SK-N-SH treated with all-trans-retinoic acid at 6 μM for 48 hours (cell line): ENCODE measurements around the gene SPAG9.

ENCODE experiments used
- ATAC-seq: fragments of 200-7000 bp; cut with Tn5 transposase; 3 replicates; pipeline ENCODE4 v1.9.1; 2020; ENCODE audit warnings: mild to moderate bottlenecking, moderate library complexity
- ARNTL ChIP-seq: fragments of 450-650 bp; formaldehyde crosslinking; IDR thresholded peaks from 2 replicates; pipeline ENCODE4 v1.5.0; 2020; ENCODE audit warnings: low read depth, mild to moderate bottlenecking, moderate library complexity, borderline replicate concordance
- BACH2 ChIP-seq: fragments of 250-450 bp; sonication (Bioruptor Pico); IDR thresholded peaks from 2 replicates; pipeline ENCODE4 v1.9.0; 2021; ENCODE audit warnings: mild to moderate bottlenecking, borderline replicate concordance
- CSDC2 ChIP-seq: fragments of 250-450 bp; sonication (Bioruptor Pico); IDR thresholded peaks from 2 replicates; pipeline ENCODE4 v1.5.0; 2020; ENCODE audit warnings: mild to moderate bottlenecking, moderate library complexity
- CSRNP3 ChIP-seq: fragments of 250-450 bp; sonication (Bioruptor Pico); IDR thresholded peaks from 2 replicates; pipeline ENCODE4 v1.5.1; 2021; ENCODE audit warnings: mild to moderate bottlenecking, moderate library complexity
- ESRRG ChIP-seq: fragments of 250-450 bp; sonication (Bioruptor Pico); IDR thresholded peaks from 2 replicates; pipeline ENCODE4 v1.6.1; 2021; ENCODE audit warnings: mild to moderate bottlenecking
- GLIS3 ChIP-seq: fragments of 250-450 bp; sonication (Bioruptor Pico); IDR thresholded peaks from 2 replicates; pipeline ENCODE4 v1.5.0; 2020; ENCODE audit warnings: mild to moderate bottlenecking, moderate library complexity
- ISL1 ChIP-seq: fragments of 250-450 bp; sonication (Bioruptor Pico); IDR thresholded peaks from 2 replicates; pipeline ENCODE4 v2.1.2; 2022; ENCODE audit warnings: mild to moderate bottlenecking, moderate library complexity
- OSR1 ChIP-seq: fragments of 250-450 bp; sonication (Bioruptor Pico); IDR thresholded peaks from 2 replicates; pipeline ENCODE4 v1.8.0; 2022; ENCODE audit warnings: moderate library complexity, mild to moderate bottlenecking, inconsistent platforms
- POU6F1 ChIP-seq: fragments of 250-450 bp; sonication (Bioruptor Pico); IDR thresholded peaks from 2 replicates; pipeline ENCODE4 v1.8.0; 2021; ENCODE audit warnings: low read depth, mild to moderate bottlenecking, moderate library complexity, borderline replicate concordance
- PPARA ChIP-seq: fragments of 250-450 bp; sonication (Bioruptor Pico); IDR thresholded peaks from 2 replicates; pipeline ENCODE4 v1.5.0; 2020; ENCODE audit warnings: mild to moderate bottlenecking, borderline replicate concordance
- RARB ChIP-seq: fragments of 250-450 bp; sonication (Bioruptor Pico); IDR thresholded peaks from 2 replicates; pipeline ENCODE4 v1.8.0; 2021; ENCODE audit warnings: mild to moderate bottlenecking, moderate library complexity
- TCF4 ChIP-seq: fragments of 250-450 bp; sonication (Bioruptor Pico); IDR thresholded peaks from 2 replicates; pipeline ENCODE4 v1.8.0; 2021; ENCODE audit warnings: mild to moderate bottlenecking, moderate library complexity, borderline replicate concordance
- TOX ChIP-seq: fragments of 250-450 bp; sonication (Bioruptor Pico); IDR thresholded peaks from 2 replicates; pipeline ENCODE4 v1.8.0; 2021; ENCODE audit warnings: mild to moderate bottlenecking, moderate library complexity, borderline replicate concordance
- ZC3H10 ChIP-seq: fragments of 250-450 bp; sonication (Bioruptor Pico); IDR thresholded peaks from 2 replicates; pipeline ENCODE4 v1.5.1; 2021; ENCODE audit warnings: mild to moderate bottlenecking, moderate library complexity
- ZFP3 ChIP-seq: fragments of 250-450 bp; sonication (Bioruptor Pico); IDR thresholded peaks from 2 replicates; pipeline ENCODE4 v1.5.0; 2020; ENCODE audit warnings: mild to moderate bottlenecking, moderate library complexity
- ZNF565 ChIP-seq: fragments of 450-650 bp; formaldehyde crosslinking; conservative IDR thresholded peaks from 2 replicates; pipeline ENCODE4 v1.5.0; 2020; ENCODE audit warnings: low read depth, mild to moderate bottlenecking, moderate library complexity
- ZNF70 ChIP-seq: fragments of 450-650 bp; formaldehyde crosslinking; IDR thresholded peaks from 2 replicates; pipeline ENCODE4 v1.5.0; 2020; ENCODE audit warnings: mild to moderate bottlenecking, moderate library complexity
- ZNF8 ChIP-seq: fragments of 450-650 bp; formaldehyde crosslinking; IDR thresholded peaks from 2 replicates; pipeline ENCODE4 v1.5.0; 2020; ENCODE audit warnings: mild to moderate bottlenecking, moderate library complexity
- TF ChIP-seq, protein P1 (sequence below): fragments of 250-450 bp; sonication (Bioruptor Pico); IDR thresholded peaks from 2 replicates; pipeline ENCODE4 v1.5.0; 2020; ENCODE audit warnings: mild to moderate bottlenecking, moderate library complexity
- TF ChIP-seq, protein P2 (sequence below): fragments of 250-450 bp; sonication (Bioruptor Pico); IDR thresholded peaks from 2 replicates; pipeline ENCODE4 v1.5.1; 2020; ENCODE audit warnings: low read depth, mild to moderate bottlenecking, moderate library complexity
- TF ChIP-seq, protein P3 (sequence below): fragments of 250-450 bp; sonication (Bioruptor Pico); IDR thresholded peaks from 2 replicates; pipeline ENCODE4 v1.8.0; 2020; ENCODE audit warnings: mild to moderate bottlenecking, moderate library complexity, borderline replicate concordance

Gene SPAG9

DNA sequence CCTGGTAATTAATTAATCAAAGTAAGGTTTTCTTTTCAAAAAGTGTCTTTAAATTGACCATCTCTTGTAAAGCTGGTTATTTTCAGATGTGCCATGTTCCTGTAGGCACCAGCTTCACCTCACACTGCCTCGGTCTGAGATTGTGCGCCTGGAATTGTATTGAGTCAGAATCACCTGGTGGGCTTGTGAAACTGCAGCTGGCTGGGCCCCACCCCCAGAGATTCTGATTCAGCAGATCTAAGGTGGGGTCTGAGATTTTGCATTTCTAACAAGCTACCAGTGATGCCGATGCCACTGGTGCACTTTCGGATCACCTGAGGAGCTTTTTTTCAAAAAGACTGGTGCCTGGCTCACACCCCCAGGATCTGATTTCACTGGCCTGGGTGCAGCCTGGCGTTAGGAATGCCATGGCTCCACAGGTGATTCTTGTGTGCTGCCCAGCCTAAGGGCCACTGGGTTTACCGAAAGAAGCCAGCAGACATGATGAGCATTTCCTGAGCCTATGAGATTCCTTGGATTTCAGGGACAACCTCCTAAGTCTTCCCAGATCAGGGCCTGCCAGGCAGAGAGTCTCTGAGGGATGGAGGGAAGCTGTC is 195.3 kb downstream of the SPAG9 start (continued):
- TF ChIP-seq CSRNP3 (CRISPR knock-in tag), result no peak
- no peak for TF ChIP-seq OSR1
- no peak for TF ChIP-seq ZFP3 (CRISPR knock-in tag)

DNA sequence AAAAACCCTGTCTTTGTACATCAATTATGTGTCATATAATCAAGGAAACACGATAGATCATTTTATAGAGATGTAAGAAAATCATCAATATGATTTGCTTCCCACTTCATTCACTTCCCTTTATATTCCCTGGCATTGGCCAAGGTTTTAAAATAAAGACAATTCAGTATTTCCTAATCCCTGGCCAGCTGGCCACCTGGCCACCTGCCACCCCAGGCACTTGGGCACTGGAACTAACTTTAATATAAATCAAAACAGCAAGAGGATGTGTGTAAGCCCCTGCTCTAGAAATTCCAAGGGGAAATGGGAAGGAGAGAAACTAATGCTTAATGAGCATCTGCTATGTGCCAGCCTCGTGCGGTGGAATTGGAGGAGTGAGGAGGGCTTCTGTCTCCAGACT is 195.9 kb downstream of the SPAG9 start:
- TF ChIP-seq TCF4 (CRISPR knock-in tag) (no peak), ARNTL (no peak), CSDC2 (no peak), CSRNP3 (CRISPR knock-in tag) (no peak), ZNF565 (CRISPR knock-in tag) (no peak), TOX (CRISPR knock-in tag) (no peak), POU6F1 (no peak), ESRRG (CRISPR knock-in tag) (no peak), ZNF70 (CRISPR knock-in tag) (no peak), ISL1 (CRISPR knock-in tag) (no peak), ZNF8 (CRISPR knock-in tag) (no peak), GLIS3 (CRISPR knock-in tag) (no peak), RARB (CRISPR knock-in tag) (no peak), PPARA (CRISPR knock-in tag) (no peak)
- TF ChIP-seq, protein P1, sequence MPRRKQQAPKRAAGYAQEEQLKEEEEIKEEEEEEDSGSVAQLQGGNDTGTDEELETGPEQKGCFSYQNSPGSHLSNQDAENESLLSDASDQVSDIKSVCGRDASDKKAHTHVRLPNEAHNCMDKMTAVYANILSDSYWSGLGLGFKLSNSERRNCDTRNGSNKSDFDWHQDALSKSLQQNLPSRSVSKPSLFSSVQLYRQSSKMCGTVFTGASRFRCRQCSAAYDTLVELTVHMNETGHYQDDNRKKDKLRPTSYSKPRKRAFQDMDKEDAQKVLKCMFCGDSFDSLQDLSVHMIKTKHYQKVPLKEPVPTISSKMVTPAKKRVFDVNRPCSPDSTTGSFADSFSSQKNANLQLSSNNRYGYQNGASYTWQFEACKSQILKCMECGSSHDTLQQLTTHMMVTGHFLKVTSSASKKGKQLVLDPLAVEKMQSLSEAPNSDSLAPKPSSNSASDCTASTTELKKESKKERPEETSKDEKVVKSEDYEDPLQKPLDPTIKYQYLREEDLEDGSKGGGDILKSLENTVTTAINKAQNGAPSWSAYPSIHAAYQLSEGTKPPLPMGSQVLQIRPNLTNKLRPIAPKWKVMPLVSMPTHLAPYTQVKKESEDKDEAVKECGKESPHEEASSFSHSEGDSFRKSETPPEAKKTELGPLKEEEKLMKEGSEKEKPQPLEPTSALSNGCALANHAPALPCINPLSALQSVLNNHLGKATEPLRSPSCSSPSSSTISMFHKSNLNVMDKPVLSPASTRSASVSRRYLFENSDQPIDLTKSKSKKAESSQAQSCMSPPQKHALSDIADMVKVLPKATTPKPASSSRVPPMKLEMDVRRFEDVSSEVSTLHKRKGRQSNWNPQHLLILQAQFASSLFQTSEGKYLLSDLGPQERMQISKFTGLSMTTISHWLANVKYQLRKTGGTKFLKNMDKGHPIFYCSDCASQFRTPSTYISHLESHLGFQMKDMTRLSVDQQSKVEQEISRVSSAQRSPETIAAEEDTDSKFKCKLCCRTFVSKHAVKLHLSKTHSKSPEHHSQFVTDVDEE (CRISPR knock-in tag), result no peak
- TF ChIP-seq, protein P2, sequence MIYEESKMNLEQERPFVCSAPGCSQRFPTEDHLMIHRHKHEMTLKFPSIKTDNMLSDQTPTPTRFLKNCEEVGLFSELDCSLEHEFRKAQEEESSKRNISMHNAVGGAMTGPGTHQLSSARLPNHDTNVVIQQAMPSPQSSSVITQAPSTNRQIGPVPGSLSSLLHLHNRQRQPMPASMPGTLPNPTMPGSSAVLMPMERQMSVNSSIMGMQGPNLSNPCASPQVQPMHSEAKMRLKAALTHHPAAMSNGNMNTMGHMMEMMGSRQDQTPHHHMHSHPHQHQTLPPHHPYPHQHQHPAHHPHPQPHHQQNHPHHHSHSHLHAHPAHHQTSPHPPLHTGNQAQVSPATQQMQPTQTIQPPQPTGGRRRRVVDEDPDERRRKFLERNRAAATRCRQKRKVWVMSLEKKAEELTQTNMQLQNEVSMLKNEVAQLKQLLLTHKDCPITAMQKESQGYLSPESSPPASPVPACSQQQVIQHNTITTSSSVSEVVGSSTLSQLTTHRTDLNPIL (CRISPR knock-in tag), result no peak
- ATAC-seq, result no peak

GRCh38 chr17:50924300-50924699 is 196.4 kb downstream of the SPAG9 start:
- no peak for ATAC-seq

More at GRCh38 chr17:50924300-50924699, 196.4 kb downstream of the SPAG9 start:
- no peak for TF ChIP-seq PPARA (CRISPR knock-in tag)
- TF ChIP-seq POU6F1, result no peak
- no peak for TF ChIP-seq ZNF565 (CRISPR knock-in tag)
- TF ChIP-seq ESRRG (CRISPR knock-in tag), result no peak
- no peak for TF ChIP-seq CSRNP3 (CRISPR knock-in tag)
- TF ChIP-seq ZFP3 (CRISPR knock-in tag), result no peak
- no peak for TF ChIP-seq ZC3H10
- TF ChIP-seq ZNF8 (CRISPR knock-in tag), result no peak
- no peak for TF ChIP-seq OSR1
- no peak for TF ChIP-seq BACH2 (CRISPR knock-in tag)
- no peak for TF ChIP-seq TOX (CRISPR knock-in tag)
- TF ChIP-seq, protein P3, sequence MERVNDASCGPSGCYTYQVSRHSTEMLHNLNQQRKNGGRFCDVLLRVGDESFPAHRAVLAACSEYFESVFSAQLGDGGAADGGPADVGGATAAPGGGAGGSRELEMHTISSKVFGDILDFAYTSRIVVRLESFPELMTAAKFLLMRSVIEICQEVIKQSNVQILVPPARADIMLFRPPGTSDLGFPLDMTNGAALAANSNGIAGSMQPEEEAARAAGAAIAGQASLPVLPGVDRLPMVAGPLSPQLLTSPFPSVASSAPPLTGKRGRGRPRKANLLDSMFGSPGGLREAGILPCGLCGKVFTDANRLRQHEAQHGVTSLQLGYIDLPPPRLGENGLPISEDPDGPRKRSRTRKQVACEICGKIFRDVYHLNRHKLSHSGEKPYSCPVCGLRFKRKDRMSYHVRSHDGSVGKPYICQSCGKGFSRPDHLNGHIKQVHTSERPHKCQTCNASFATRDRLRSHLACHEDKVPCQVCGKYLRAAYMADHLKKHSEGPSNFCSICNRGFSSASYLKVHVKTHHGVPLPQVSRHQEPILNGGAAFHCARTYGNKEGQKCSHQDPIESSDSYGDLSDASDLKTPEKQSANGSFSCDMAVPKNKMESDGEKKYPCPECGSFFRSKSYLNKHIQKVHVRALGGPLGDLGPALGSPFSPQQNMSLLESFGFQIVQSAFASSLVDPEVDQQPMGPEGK (CRISPR knock-in tag), result no peak
- no peak for TF ChIP-seq RARB (CRISPR knock-in tag)
- TF ChIP-seq CSDC2, result no peak
